Activated B cell treated with CpG ODN at 0.5 μM for 24 hours (primary cell): ENCODE data around the gene GRID2. TPM values are rescaled to one million over a fixed set of nuclear protein-coding genes. Genes with fewer than 3 reads are reported as not detected.

Experiments used
- ATAC-seq: fragments of 200-7000 bp; cut with Tn5 transposase; one replicate; pipeline ENCODE4 v1.10.0; 2021; ENCODE audit warnings: low read depth, mild to moderate bottlenecking, moderate library complexity
- CTCF ChIA-PET: fragments of 350-600 bp; sonication (Branson Sonifier 250); formaldehyde crosslinking; loops from one replicate; lab custom pipeline; 2021; ENCODE audit warnings: antibody characterized with exemption; lab: Charles Lee
- POLR2A ChIA-PET: fragments of 350-600 bp; sonication (Branson Sonifier 250); formaldehyde crosslinking; loops from one replicate; lab custom pipeline; 2021; ENCODE audit warnings: antibody characterized with exemption; lab: Charles Lee
- DNase-seq: peaks from one replicate; pipeline ENCODE4 v3.0.0; 2022
- H3K27ac Mint-ChIP-seq: one replicate; pipeline ENCODE4 v1.8.0; 2020; ENCODE audit warnings: mixed read lengths
- H3K27me3 Mint-ChIP-seq: one replicate; pipeline ENCODE4 v1.8.0; 2021; ENCODE audit warnings: mixed read lengths
- H3K36me3 Mint-ChIP-seq: one replicate; pipeline ENCODE4 v1.8.0; 2021; ENCODE audit warnings: low read depth, mixed read lengths
- H3K4me1 Mint-ChIP-seq: one replicate; pipeline ENCODE4 v1.8.0; 2021; ENCODE audit warnings: mixed read lengths
- H3K4me3 Mint-ChIP-seq: one replicate; pipeline ENCODE4 v1.8.0; 2020; ENCODE audit warnings: mild to moderate bottlenecking, mixed read lengths
- H3K9me3 Mint-ChIP-seq: one replicate; pipeline ENCODE4 v1.8.0; 2020; ENCODE audit warnings: mixed read lengths
- intact Hi-C: fragments of 100-400 bp; cut with micrococcal nuclease; formaldehyde crosslinking; loops from one replicate; pipeline ENCODE4 v1.15.1; 2024
- total RNA-seq: library from RNA; stranded (reverse); gene quantifications from 2 replicates; pipeline ENCODE4 v1.2.3, GENCODE V29; 2022
- TF ChIP-seq, protein P1 (sequence below): fragments of 200-600 bp; IDR thresholded peaks from one replicate; pipeline ENCODE4 v1.8.0; 2022; ENCODE audit warnings: antibody characterized with exemption, mild to moderate bottlenecking

GRID2 gene
- total RNA-seq, 1 donor from 2014 or later = not detected

- Mint-ChIP-seq H3K27ac (no peak overlapping the region), H3K36me3 (no peaks in the 10 kb centered on the region), H3K4me1 (no peaks in the 10 kb centered on the region), H3K27me3 (no peaks in the 10 kb centered on the region), H3K4me3 (no peak overlapping the region), H3K9me3 (no peaks in the 10 kb centered on the region)
- no peak for DNase-seq
- ChIA-PET CTCF (no interaction called here), POLR2A (no interaction called here)
- TF ChIP-seq, protein P1, sequence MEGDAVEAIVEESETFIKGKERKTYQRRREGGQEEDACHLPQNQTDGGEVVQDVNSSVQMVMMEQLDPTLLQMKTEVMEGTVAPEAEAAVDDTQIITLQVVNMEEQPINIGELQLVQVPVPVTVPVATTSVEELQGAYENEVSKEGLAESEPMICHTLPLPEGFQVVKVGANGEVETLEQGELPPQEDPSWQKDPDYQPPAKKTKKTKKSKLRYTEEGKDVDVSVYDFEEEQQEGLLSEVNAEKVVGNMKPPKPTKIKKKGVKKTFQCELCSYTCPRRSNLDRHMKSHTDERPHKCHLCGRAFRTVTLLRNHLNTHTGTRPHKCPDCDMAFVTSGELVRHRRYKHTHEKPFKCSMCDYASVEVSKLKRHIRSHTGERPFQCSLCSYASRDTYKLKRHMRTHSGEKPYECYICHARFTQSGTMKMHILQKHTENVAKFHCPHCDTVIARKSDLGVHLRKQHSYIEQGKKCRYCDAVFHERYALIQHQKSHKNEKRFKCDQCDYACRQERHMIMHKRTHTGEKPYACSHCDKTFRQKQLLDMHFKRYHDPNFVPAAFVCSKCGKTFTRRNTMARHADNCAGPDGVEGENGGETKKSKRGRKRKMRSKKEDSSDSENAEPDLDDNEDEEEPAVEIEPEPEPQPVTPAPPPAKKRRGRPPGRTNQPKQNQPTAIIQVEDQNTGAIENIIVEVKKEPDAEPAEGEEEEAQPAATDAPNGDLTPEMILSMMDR = no peak
- ATAC-seq = no peak
- intact Hi-C loops = no loop called here
These were observed 870.8 kb downstream of the GRID2 start for GRCh38 chr4:93174598-93174997.

DNA sequence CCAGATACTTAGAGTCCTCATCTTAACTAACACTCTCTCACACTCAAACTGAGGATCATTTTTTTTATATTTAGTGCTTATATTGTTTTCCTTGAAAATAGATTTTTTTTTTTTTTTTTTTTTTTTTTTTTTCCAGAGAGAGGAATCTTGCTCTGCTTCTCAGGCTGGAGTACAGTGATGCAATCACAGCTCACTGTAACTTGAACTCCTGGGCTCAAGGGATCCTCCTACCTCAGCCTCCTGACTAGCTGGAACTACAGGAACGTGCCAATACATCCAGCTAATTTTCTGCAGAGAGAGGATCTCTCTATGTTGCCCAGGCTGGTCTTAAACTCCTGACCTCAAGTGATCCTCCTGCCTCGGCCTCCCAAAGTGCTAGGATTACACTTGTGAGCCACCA lies 874.5 kb downstream of the GRID2 start:
- Mint-ChIP-seq H3K27me3 (no peaks in the 10 kb centered on the region), H3K4me3 (no peak overlapping the region), H3K27ac (no peak overlapping the region), H3K9me3 (peaks cover 2% of the 10 kb centered on the region), H3K4me1 (no peaks in the 10 kb centered on the region), H3K36me3 (no peaks in the 10 kb centered on the region)
- TF ChIP-seq, protein P1 = no peak
- ChIA-PET CTCF (no interaction called here), POLR2A (no interaction called here)
- no peak for ATAC-seq
- DNase-seq = no peak
- intact Hi-C loops = no loop called here

DNA sequence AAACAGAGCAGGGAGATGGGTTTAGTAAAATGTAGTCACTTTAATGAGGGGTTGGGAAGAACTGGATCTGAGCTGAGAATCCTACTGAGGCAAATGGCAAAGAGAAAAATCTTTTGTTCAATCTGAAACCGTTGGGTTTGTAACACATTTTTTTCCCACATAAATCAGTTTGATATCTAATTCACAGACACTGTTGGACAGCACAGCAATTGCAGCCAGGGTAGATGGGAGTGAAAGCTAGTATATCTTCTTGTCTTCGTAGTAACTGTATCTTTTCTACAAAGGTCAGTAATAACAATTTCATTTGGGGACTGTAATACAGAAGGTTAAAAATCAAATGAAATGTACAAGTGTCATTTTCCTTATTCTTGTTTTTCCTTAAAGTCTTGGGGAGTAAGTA lies 875.3 kb downstream of the GRID2 start:
- no peaks in the 10 kb centered on the region for H3K4me1 Mint-ChIP-seq
- ATAC-seq (no peak), DNase-seq (no peak)
- no peak overlapping the region for H3K27ac Mint-ChIP-seq
- POLR2A ChIA-PET = no interaction called here
- H3K36me3 Mint-ChIP-seq = no peaks in the 10 kb centered on the region
- TF ChIP-seq, protein P1 = no peak
- CTCF ChIA-PET = no interaction called here
- no peaks in the 10 kb centered on the region for H3K27me3 Mint-ChIP-seq
- intact Hi-C loops = no loop called here
- no peak overlapping the region for H3K4me3 Mint-ChIP-seq
- H3K9me3 Mint-ChIP-seq = peaks cover 2% of the 10 kb centered on the region

- POLR2A ChIA-PET = no interaction called here
These were observed 879.0 kb downstream of the GRID2 start for GRCh38 chr4:93182722-93183121.

DNA sequence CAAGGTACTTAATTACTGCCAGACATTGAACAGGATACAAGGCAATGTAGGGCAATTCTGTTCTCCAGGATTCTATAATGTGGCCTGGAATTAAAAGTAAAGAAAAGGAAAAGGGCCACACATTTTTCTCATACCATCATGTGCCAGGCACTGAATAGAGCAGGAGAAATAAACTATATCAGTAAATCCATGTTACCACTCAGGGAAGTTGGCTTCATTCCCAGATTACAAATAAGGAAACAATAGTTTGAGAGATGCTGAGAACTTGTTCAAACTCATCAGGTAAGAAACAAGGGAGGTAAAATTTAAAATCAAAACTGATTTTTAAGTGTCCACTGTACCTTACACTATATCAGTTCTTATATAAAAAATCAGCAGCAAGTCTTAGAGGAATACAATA lies 879.8 kb downstream of the GRID2 start:
- no peaks in the 10 kb centered on the region for H3K36me3 Mint-ChIP-seq
- H3K4me3 Mint-ChIP-seq = no peak overlapping the region
- H3K9me3 Mint-ChIP-seq = peaks cover 2% of the 10 kb centered on the region
- ChIA-PET CTCF (no interaction called here), POLR2A (no interaction called here)
- no peaks in the 10 kb centered on the region for H3K4me1 Mint-ChIP-seq
- ATAC-seq (no peak), DNase-seq (no peak)
- no peak overlapping the region for H3K27ac Mint-ChIP-seq
- intact Hi-C loops = no loop called here
- TF ChIP-seq, protein P1 = no peak
- H3K27me3 Mint-ChIP-seq = no peaks in the 10 kb centered on the region

More at GRCh38 chr4:93182722-93183121, 879.0 kb downstream of the GRID2 start:
- ATAC-seq (no peak), DNase-seq (no peak)
- intact Hi-C loops = no loop called here
- TF ChIP-seq, protein P1 = no peak
- Mint-ChIP-seq H3K4me1 (no peaks in the 10 kb centered on the region), H3K36me3 (no peaks in the 10 kb centered on the region), H3K4me3 (no peak overlapping the region), H3K27me3 (no peaks in the 10 kb centered on the region), H3K9me3 (peaks cover 2% of the 10 kb centered on the region), H3K27ac (no peak overlapping the region)
- CTCF ChIA-PET = no interaction called here
